Progenitor cell of endocrine pancreas (in vitro differentiated cells): ENCODE measurements around the gene VAMP8. TPM values are rescaled to one million over a fixed set of nuclear protein-coding genes. Genes with fewer than 3 reads are reported as not detected.
A peak's percentile ranks its signal among the peaks of the same experiment; 100 is the strongest.

Source experiments
- DNase-seq: peaks from one replicate; pipeline ENCODE4 v3.0.0; 2021; ENCODE audit warnings: low spot score; ENCODE audit not compliant: unreplicated experiment
- H3K27ac Mint-ChIP-seq: 2 replicates; pipeline ENCODE4 v1.8.0; 2021; ENCODE audit warnings: mild to moderate bottlenecking, moderate library complexity, mixed read lengths
- H3K27me3 Mint-ChIP-seq: 2 replicates; pipeline ENCODE4 v1.8.0; 2021; ENCODE audit warnings: mixed read lengths
- H3K36me3 Mint-ChIP-seq: 2 replicates; pipeline ENCODE4 v1.8.0; 2022; ENCODE audit warnings: mixed read lengths; ENCODE audit not compliant: insufficient read depth
- H3K4me1 Mint-ChIP-seq: 2 replicates; pipeline ENCODE4 v1.8.0; 2021; ENCODE audit warnings: low read depth, mixed read lengths
- H3K4me3 Mint-ChIP-seq: 2 replicates; pipeline ENCODE4 v1.8.0; 2021; ENCODE audit warnings: low read depth, mild to moderate bottlenecking, moderate library complexity, mixed read lengths
- H3K9me3 Mint-ChIP-seq: 2 replicates; pipeline ENCODE4 v1.8.0; 2021; ENCODE audit warnings: low read depth, mixed read lengths
- total RNA-seq: library from RNA; stranded (reverse); gene quantifications from 2 replicates; pipeline ENCODE4 v1.2.1, GENCODE V29; 2021
- TF ChIP-seq, protein P1 (sequence below): fragments of 200-600 bp; sonication (generic); IDR thresholded peaks from one replicate; pipeline ENCODE4 v1.5.0; 2021; ENCODE audit warnings: antibody characterized with exemption, mild to moderate bottlenecking; ENCODE audit not compliant: unreplicated experiment

The VAMP8 gene
- total RNA-seq, 1 donor from 2014 or later, result 71.3 TPM

- Mint-ChIP-seq H3K27ac (no peak overlapping the region), H3K4me1 (peaks cover 14% of the 10 kb centered on the region), H3K27me3 (no peaks in the 10 kb centered on the region), H3K9me3 (no peaks in the 10 kb centered on the region), H3K4me3 (no peak overlapping the region), H3K36me3 (no peaks in the 10 kb centered on the region)
- no peak for DNase-seq
- TF ChIP-seq, protein P1, sequence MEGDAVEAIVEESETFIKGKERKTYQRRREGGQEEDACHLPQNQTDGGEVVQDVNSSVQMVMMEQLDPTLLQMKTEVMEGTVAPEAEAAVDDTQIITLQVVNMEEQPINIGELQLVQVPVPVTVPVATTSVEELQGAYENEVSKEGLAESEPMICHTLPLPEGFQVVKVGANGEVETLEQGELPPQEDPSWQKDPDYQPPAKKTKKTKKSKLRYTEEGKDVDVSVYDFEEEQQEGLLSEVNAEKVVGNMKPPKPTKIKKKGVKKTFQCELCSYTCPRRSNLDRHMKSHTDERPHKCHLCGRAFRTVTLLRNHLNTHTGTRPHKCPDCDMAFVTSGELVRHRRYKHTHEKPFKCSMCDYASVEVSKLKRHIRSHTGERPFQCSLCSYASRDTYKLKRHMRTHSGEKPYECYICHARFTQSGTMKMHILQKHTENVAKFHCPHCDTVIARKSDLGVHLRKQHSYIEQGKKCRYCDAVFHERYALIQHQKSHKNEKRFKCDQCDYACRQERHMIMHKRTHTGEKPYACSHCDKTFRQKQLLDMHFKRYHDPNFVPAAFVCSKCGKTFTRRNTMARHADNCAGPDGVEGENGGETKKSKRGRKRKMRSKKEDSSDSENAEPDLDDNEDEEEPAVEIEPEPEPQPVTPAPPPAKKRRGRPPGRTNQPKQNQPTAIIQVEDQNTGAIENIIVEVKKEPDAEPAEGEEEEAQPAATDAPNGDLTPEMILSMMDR, result no peak
These were observed 13.2 kb upstream of the VAMP8 start for GRCh38 chr2:85564144-85564563.

DNA sequence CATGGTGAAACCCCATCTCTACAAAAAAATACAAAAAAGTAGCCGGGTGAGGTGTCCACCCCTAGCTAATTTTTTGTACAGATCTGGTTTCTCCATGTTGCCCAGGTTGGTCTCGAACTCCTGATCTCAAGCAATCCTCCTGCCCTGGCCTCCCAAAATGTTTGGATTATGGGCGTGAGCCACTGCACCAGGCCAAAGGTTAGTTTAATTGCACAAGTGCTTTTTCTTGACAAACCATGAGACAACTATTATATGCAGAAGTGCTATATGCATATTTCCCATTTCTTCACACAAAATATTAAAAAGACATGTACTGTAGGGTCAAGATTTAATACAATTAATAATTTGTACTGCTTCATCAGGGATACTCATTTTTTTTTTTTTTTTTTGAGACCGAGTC lies 11.1 kb upstream of the VAMP8 start:
- TF ChIP-seq, protein P1, result no peak
- Mint-ChIP-seq H3K4me1 (no peaks in the 10 kb centered on the region), H3K27ac (no peak overlapping the region), H3K36me3 (no peaks in the 10 kb centered on the region), H3K9me3 (no peaks in the 10 kb centered on the region), H3K27me3 (peaks cover 13% of the 10 kb centered on the region), H3K4me3 (no peak overlapping the region)
- DNase-seq, result no peak

DNA sequence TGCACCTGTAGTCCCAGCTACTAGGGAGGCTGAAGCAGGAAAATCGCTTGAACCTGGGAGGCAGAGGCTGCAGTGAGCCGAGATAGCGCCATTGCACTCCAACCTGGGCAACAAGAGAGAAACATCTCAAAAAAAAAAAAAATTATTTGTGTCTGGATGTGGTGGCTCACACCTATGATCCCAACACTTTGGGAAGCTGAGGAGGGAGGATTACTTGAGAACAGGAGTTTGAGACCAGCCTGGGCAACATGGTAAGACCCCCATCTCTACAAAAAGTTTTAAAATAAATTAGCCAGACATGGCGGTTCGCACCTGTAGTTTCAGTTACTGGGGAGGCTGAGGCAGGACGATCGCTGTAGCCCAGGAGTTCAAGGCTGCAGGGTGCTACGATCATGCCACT lies 1.6 kb upstream of the VAMP8 start:
- Mint-ChIP-seq H3K4me3 (no peak overlapping the region), H3K27me3 (peaks cover 4% of the 10 kb centered on the region), H3K4me1 (peaks cover 27% of the 10 kb centered on the region), H3K27ac (no peak overlapping the region), H3K9me3 (no peaks in the 10 kb centered on the region), H3K36me3 (peaks cover 3% of the 10 kb centered on the region)
- TF ChIP-seq, protein P1, result no peak
- no peak for DNase-seq

GRCh38 chr2:85577063-85577385 lies 362 bp upstream of the VAMP8 start:
- H3K36me3 Mint-ChIP-seq, result peaks cover 9% of the 10 kb centered on the region
- H3K27ac Mint-ChIP-seq, result peak overlapping the region; percentile 96
- no peaks in the 10 kb centered on the region for H3K27me3 Mint-ChIP-seq

GRCh38 chr2:85578243-85579180 lies 1.1 kb downstream of the VAMP8 start:
- no peak for DNase-seq

More at GRCh38 chr2:85577063-85577385, 362 bp upstream of the VAMP8 start:
- TF ChIP-seq, protein P1, result no peak
- peak overlapping the region; percentile 86 for H3K4me3 Mint-ChIP-seq
- peaks cover 27% of the 10 kb centered on the region for H3K4me1 Mint-ChIP-seq
- DNase-seq, result no peak
- H3K9me3 Mint-ChIP-seq, result no peaks in the 10 kb centered on the region

More at GRCh38 chr2:85578243-85579180, 1.1 kb downstream of the VAMP8 start:
- TF ChIP-seq, protein P1, result no peak
- Mint-ChIP-seq H3K4me1 (peaks cover 27% of the 10 kb centered on the region), H3K27ac (peak overlapping the region; percentile 96), H3K4me3 (peak overlapping the region; percentile 86), H3K36me3 (peaks cover 14% of the 10 kb centered on the region), H3K9me3 (no peaks in the 10 kb centered on the region), H3K27me3 (no peaks in the 10 kb centered on the region)
